Erythroblast (primary cell): ENCODE measurements around the gene KLC4.

Experiments
- GATA1 ChIP-seq: IDR thresholded peaks from 2 replicates; pipeline ENCODE4 v1.6.1; 2011; ENCODE audit warnings: low read depth, mild to moderate bottlenecking, control low read depth, low read length, moderate library complexity
- POLR2A ChIP-seq: IDR thresholded peaks from 2 replicates; pipeline ENCODE4 v1.6.1; 2011; ENCODE audit warnings: mild to moderate bottlenecking, low read length

DNA sequence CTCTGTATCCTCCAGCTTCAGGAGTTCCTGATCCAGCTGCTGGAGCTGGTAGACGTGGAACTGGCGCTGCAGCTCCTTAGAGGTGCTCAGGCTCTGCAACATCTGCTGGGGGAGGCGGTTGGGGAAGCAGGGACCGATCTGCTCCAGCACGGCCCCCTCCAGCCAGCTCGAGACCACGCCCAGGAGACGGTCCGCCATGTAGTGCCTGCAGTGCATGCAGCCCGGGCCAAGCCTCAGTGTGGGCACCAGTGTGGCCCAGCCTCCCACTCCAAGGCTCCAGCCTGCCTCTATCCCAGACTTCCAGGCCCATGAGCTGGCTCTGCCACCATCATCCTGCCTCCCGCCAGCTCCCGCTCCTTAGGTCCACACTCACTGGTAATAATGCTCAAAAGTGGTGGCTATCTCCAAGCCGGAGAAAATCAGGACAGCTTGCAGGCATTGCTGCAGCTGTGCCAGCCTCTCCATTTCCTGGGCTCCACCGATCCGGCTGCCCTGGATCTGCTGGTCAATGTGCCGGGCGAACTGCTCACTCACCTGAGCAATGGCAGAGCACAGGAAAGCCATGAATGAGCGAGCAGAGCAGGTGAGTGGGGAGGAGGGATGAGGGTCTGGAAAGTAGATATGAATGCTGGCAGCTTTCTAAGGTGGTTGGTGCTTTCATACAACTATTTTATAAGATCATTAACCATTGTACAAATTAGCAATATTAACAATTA is 18.7 kb upstream of the KLC4 start:
- TF ChIP-seq GATA1 (no peak), POLR2A (no peak)
